K562 (cell line): ENCODE data around the gene SIDT2. TPM values are rescaled to one million over a fixed set of nuclear protein-coding genes. Genes with fewer than 3 reads are reported as not detected.

Experiments used
- ARID1B ChIP-seq: fragments of 450-650 bp; IDR thresholded peaks from 2 replicates; pipeline ENCODE4 v1.6.1; 2016; ENCODE audit warnings: antibody characterized with exemption, mild to moderate bottlenecking, inconsistent platforms
- BCL6 ChIP-seq: fragments of 250-450 bp; sonication (Bioruptor Pico); IDR thresholded peaks from 2 replicates; pipeline ENCODE4 v1.4.0; 2020
- CCNT2 ChIP-seq: IDR thresholded peaks from 2 replicates; pipeline ENCODE4 v1.6.1; 2011; ENCODE audit warnings: borderline replicate concordance, low read depth, mild to moderate bottlenecking, moderate library complexity, mixed read lengths, low read length; ENCODE audit not compliant: insufficient read length; ENCODE audit errors: extremely low read depth
- CEBPB ChIP-seq: fragments of 450-650 bp; IDR thresholded peaks from 2 replicates; pipeline ENCODE4 v1.6.1; 2016; ENCODE audit warnings: missing genetic modification characterization, missing compliant biosample characterization
- CTBP1 ChIP-seq: fragments of 450-650 bp; IDR thresholded peaks from 2 replicates; pipeline ENCODE4 v1.6.1; 2016; ENCODE audit warnings: borderline replicate concordance
- DPF2 ChIP-seq: fragments of 450-650 bp; IDR thresholded peaks from 2 replicates; pipeline ENCODE4 v1.6.1; 2016
- MECOM ChIP-seq: fragments of 250-450 bp; sonication (Bioruptor Pico); IDR thresholded peaks from 2 replicates; pipeline ENCODE4 v1.8.0; 2022; ENCODE audit warnings: inconsistent platforms
- MTA2 ChIP-seq: fragments of 450-650 bp; IDR thresholded peaks from 2 replicates; pipeline ENCODE4 v1.6.1; 2016; ENCODE audit warnings: low read depth
- NCOR1 ChIP-seq: fragments of 450-650 bp; IDR thresholded peaks from 2 replicates; pipeline ENCODE4 v1.6.1; 2016; ENCODE audit warnings: mild to moderate bottlenecking, moderate library complexity
- SOX6 ChIP-seq: fragments of 450-650 bp; IDR thresholded peaks from 2 replicates; pipeline ENCODE4 v1.6.1; 2014; ENCODE audit warnings: mild to moderate bottlenecking
- TAL1 ChIP-seq: fragments of 450-650 bp; IDR thresholded peaks from 2 replicates; pipeline ENCODE4 v1.6.1; 2016; ENCODE audit warnings: mild to moderate bottlenecking
- TCF3 ChIP-seq: sonication (generic); formaldehyde crosslinking; IDR thresholded peaks from 2 replicates; pipeline ENCODE4 v1.4.0; 2020; ENCODE audit warnings: mild to moderate bottlenecking, missing genetic modification reagents
- TEAD4 ChIP-seq, 2 experiments: sonication (generic) in 1 of 2; formaldehyde crosslinking in 1 of 2; IDR thresholded peaks; 2 replicates each; pipeline versions ENCODE4 v1.6.1 to v1.8.0; 2012 to 2022; ENCODE audit warnings: borderline replicate concordance in 1 of 2, inconsistent platforms in 1 of 2, low read length in 1 of 2, mild to moderate bottlenecking in 1 of 2, missing genetic modification reagents in 1 of 2
- ZBTB11 ChIP-seq, 3 experiments: fragments of 200-800 bp in 1 of 3; fragments of 250-450 bp in 1 of 3; fragments of 450-650 bp in 1 of 3; sonication (Bioruptor Pico) in 1 of 3; sonication (Bioruptor generic) in 1 of 3; formaldehyde crosslinking in 1 of 3; IDR thresholded peaks; 2 replicates each; pipeline versions ENCODE4 v1.6.1 to v1.8.0; 2016 to 2022; ENCODE audit warnings: mild to moderate bottlenecking in 2 of 3, missing genetic modification characterization in 2 of 3, missing compliant biosample characterization in 1 of 3, moderate library complexity in 1 of 3
- ZFPM2 ChIP-seq: fragments of 250-450 bp; sonication (Bioruptor Pico); IDR thresholded peaks from 2 replicates; pipeline ENCODE4 v1.5.1; 2022; ENCODE audit warnings: mild to moderate bottlenecking
- ZNF551 ChIP-seq: fragments of 250-450 bp; sonication (Bioruptor Pico); IDR thresholded peaks from 2 replicates; pipeline ENCODE4 v1.5.0; 2021; ENCODE audit warnings: mild to moderate bottlenecking, moderate library complexity
- ZNF639 ChIP-seq, 2 experiments: fragments of 200-800 bp in 1 of 2; sonication (Bioruptor generic) in 1 of 2; sonication (generic) in 1 of 2; formaldehyde crosslinking in 1 of 2; IDR thresholded peaks in 1 of 2; conservative IDR thresholded peaks in 1 of 2; 2 replicates each; pipeline versions ENCODE4 v1.5.0 to v1.6.1; 2016 to 2020; ENCODE audit warnings: missing compliant biosample characterization in 1 of 2, missing genetic modification characterization in 1 of 2, missing genetic modification reagents in 1 of 2
- ZNF766 ChIP-seq: fragments of 200-800 bp; sonication (Bioruptor generic); conservative IDR thresholded peaks from 2 replicates; pipeline ENCODE4 v1.6.1; 2016; ENCODE audit warnings: missing genetic modification characterization, missing compliant biosample characterization
- polyA plus RNA-seq, 8 experiments: library from polyadenylated mRNA; depleted of rRNA in 4 of 8; stranded (reverse) in 5 of 8; unstranded in 3 of 8; fragments of >200 nt; fragmentation: Nextera tagmentation in 2 of 8; fragmentation: Illumina TruSeq in 1 of 8; extraction: Ambion mirVana in 2 of 8; extraction: Trizol in 1 of 8; gene quantifications; 2 replicates each; pipeline versions ENCODE4 v1.2.1 to v1.2.3, GENCODE V29; 2011 to 2014; ENCODE audit warnings: inconsistent platforms in 1 of 8, missing spikeins in 1 of 8
- total RNA-seq, 7 experiments: library from RNA; depleted of rRNA in 6 of 7; stranded (reverse); fragments of >200 nt in 6 of 7; fragmentation: Illumina TruSeq in 2 of 7; extraction: Trizol in 2 of 7; gene quantifications; 2 replicates each; pipeline versions ENCODE4 v1.2.1 to v1.2.3, GENCODE V29; 2011 to 2021; ENCODE audit warnings: low replicate concordance in 1 of 7
- TF ChIP-seq, protein P1 (sequence below), 2 experiments: fragments of 450-650 bp; conservative IDR thresholded peaks; 2 replicates each; pipeline ENCODE4 v1.6.1; 2017; ENCODE audit warnings: mild to moderate bottlenecking in 2 of 2, moderate library complexity in 2 of 2
- TF ChIP-seq, protein P2 (sequence below): IDR thresholded peaks from 3 replicates; pipeline ENCODE4 v1.6.1; 2011; ENCODE audit warnings: borderline replicate concordance, mild to moderate bottlenecking; ENCODE audit not compliant: insufficient read length, insufficient read depth

Gene SIDT2
- total and polyA plus RNA-seq, 9 of the 15 experiments (the other 6 are each of a cell fraction or from before 2014, with no cell fraction given), result 2.4 to 20.2 (median 6.5) TPM

GRCh38 chr11:117219995-117220394 is 41.5 kb downstream of the SIDT2 start (continued):
- 0 out of 6 replicates have a peak, but pooled peaks of 1 of the 3 experiments have one; percentile 40 for TF ChIP-seq ZBTB11 (CRISPR knock-in tag; IDR thresholded peaks at IDR 0.05)
- 0 out of 2 replicates have a peak, but pooled peaks have one; percentile 49 for TF ChIP-seq MECOM (CRISPR knock-in tag)
- TF ChIP-seq ARID1B, result peak; percentile 83
- TF ChIP-seq ZNF766, result peak; percentile 68; the same call in 1 of the 2 replicates
- TF ChIP-seq ZFPM2 (CRISPR knock-in tag), result no peak
- TF ChIP-seq, protein P1, sequence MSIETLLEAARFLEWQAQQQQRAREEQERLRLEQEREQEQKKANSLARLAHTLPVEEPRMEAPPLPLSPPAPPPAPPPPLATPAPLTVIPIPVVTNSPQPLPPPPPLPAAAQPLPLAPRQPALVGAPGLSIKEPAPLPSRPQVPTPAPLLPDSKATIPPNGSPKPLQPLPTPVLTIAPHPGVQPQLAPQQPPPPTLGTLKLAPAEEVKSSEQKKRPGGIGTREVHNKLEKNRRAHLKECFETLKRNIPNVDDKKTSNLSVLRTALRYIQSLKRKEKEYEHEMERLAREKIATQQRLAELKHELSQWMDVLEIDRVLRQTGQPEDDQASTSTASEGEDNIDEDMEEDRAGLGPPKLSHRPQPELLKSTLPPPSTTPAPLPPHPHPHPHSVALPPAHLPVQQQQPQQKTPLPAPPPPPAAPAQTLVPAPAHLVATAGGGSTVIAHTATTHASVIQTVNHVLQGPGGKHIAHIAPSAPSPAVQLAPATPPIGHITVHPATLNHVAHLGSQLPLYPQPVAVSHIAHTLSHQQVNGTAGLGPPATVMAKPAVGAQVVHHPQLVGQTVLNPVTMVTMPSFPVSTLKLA (conservative IDR thresholded peaks at IDR 0.05), result 0 out of 4 replicates have a peak, but pooled peaks of 1 of the 2 experiments have one; percentile 30
- peak; percentile 47; the same call in 1 of the 2 replicates for TF ChIP-seq MTA2
- TF ChIP-seq CCNT2, result peak; percentile 48
- TF ChIP-seq ZNF551 (CRISPR knock-in tag), result no peak
- peak; percentile 64; the same call in 1 of the 2 replicates for TF ChIP-seq NCOR1
- TF ChIP-seq TAL1, result peak; percentile 75
- TF ChIP-seq CEBPB, result peak; percentile 57; the same call in 1 of the 2 replicates
- peak; percentile 76 for TF ChIP-seq DPF2
- peak; percentile 78; the same call in 1 of the 2 replicates for TF ChIP-seq SOX6
- peak; percentile 17; the same call in 1 of the 2 replicates for TF ChIP-seq CTBP1
- TF ChIP-seq TCF3, result peak; percentile 76
- peak; percentile 78 for TF ChIP-seq TEAD4 (IDR thresholded peaks at IDR 0.05; ENCODE audit: low read length)
- no peak for TF ChIP-seq TEAD4 (CRISPR knock-in tag; IDR thresholded peaks at IDR 0.05; ENCODE audit: borderline replicate concordance)
- TF ChIP-seq BCL6 (CRISPR knock-in tag), result no peak
- TF ChIP-seq, protein P2, sequence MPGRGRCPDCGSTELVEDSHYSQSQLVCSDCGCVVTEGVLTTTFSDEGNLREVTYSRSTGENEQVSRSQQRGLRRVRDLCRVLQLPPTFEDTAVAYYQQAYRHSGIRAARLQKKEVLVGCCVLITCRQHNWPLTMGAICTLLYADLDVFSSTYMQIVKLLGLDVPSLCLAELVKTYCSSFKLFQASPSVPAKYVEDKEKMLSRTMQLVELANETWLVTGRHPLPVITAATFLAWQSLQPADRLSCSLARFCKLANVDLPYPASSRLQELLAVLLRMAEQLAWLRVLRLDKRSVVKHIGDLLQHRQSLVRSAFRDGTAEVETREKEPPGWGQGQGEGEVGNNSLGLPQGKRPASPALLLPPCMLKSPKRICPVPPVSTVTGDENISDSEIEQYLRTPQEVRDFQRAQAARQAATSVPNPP, result no peak
- TF ChIP-seq ZNF639 (CRISPR knock-in tag; conservative IDR thresholded peaks at IDR 0.05 in 1 of 2, IDR thresholded peaks at IDR 0.05 in 1 of 2), result no peak
